AG10803 (cell line): ENCODE data around the gene POLR3H.
A peak's percentile ranks its signal among the peaks of the same experiment; 100 is the strongest.

ENCODE experiments used
- DNase-seq: peaks from one replicate; pipeline ENCODE4 v3.0.0; 2010; ENCODE audit warnings: low read depth
- H3K4me3 ChIP-seq: 2 replicates; pipeline ENCODE4 v1.5.1; 2011; ENCODE audit warnings: mild to moderate bottlenecking, low read length, control low read depth
- TF ChIP-seq, protein P1 (sequence below): conservative IDR thresholded peaks from 2 replicates; pipeline ENCODE4 v1.5.1; 2011; ENCODE audit warnings: mild to moderate bottlenecking, low read length, control low read depth, inconsistent platforms

POLR3H gene

DNA sequence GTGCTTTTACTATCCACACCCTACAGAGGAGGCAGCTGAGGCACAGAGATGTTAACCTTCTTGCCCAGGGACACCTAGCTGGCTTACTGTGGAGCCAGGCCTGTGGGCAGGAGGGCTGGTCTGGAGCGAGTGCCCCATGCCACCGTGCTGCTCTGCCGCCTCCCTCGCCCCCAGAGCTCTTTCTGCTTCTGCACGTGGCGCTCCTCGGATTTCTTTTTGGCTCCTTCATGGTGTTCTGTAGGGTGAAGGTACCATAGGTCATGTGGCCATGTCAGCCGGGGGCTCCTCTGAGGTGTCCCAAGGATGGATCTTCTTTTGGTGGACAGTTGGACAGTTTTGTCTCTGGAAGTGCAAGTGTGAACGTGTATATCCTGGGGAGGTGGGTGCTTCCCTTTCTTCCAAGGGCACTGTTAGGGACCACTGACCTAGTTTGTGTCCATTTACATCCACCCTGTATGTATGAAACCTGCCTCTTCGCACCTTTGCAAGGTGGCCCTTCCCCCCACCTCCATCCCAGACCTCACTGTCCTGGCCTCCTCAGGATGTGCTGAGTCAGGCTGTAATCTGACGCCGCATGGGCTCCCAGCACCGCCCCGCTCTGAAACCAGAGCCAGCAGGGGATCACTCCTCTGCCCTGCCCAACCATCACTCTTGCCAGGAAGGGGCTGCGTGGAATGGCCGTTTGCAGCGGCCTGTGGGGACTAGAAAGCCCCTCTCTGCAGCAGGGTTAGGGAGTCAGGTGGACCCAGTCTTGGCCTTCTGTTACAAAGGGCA is 31.7 kb downstream of the POLR3H start:
- peak; percentile 50 for DNase-seq

DNA sequence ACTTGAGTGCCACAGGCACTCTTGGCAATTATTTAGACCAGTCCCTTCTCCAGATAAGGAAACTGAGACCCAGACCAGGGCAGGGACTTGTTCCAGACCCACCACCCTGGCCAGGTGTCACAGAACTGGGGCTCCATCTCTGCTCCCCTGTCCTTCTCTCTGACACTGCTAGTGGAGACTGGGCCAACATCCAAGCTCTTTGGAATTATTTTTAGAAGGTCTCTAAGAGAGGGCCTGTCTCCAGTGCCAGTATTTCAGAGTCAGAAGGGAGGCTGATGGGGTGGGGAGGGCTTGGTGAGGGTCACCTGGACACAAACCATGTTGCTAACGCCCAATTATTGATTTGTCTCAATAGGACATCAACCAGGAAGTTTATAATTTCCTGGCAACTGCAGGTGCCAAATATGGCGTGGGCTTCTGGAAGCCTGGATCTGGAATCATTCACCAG is 32.7 kb downstream of the POLR3H start:
- H3K4me3 ChIP-seq = no peak overlapping the region
- no peak for DNase-seq
- TF ChIP-seq, protein P1, sequence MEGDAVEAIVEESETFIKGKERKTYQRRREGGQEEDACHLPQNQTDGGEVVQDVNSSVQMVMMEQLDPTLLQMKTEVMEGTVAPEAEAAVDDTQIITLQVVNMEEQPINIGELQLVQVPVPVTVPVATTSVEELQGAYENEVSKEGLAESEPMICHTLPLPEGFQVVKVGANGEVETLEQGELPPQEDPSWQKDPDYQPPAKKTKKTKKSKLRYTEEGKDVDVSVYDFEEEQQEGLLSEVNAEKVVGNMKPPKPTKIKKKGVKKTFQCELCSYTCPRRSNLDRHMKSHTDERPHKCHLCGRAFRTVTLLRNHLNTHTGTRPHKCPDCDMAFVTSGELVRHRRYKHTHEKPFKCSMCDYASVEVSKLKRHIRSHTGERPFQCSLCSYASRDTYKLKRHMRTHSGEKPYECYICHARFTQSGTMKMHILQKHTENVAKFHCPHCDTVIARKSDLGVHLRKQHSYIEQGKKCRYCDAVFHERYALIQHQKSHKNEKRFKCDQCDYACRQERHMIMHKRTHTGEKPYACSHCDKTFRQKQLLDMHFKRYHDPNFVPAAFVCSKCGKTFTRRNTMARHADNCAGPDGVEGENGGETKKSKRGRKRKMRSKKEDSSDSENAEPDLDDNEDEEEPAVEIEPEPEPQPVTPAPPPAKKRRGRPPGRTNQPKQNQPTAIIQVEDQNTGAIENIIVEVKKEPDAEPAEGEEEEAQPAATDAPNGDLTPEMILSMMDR = no peak

More for the DNA sequence above, 31.7 kb downstream of the POLR3H start:
- TF ChIP-seq, protein P1 = no peak
- H3K4me3 ChIP-seq = no peak overlapping the region

DNA sequence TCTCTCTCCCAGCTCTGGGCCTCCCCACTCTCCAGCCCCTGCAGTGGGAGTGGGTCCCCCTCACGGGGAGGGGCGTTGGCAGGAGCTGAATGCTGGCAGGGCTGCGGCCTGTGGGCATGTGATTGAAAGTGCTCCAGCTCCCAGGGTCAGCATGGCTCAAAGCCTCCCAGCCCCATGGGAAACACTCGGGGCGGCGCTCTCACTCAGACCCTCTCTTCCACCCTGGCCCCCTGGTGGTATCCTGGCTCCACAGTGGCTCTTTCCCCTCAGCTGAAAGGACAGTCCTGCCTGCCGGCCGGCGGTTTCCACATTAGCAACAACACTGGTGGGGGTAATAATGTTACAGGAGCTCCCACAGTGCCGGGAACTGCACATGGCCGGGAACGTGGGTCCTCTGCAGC is 35.5 kb downstream of the POLR3H start:
- no peak for DNase-seq
- H3K4me3 ChIP-seq = no peak overlapping the region
- TF ChIP-seq, protein P1 = no peak

DNA sequence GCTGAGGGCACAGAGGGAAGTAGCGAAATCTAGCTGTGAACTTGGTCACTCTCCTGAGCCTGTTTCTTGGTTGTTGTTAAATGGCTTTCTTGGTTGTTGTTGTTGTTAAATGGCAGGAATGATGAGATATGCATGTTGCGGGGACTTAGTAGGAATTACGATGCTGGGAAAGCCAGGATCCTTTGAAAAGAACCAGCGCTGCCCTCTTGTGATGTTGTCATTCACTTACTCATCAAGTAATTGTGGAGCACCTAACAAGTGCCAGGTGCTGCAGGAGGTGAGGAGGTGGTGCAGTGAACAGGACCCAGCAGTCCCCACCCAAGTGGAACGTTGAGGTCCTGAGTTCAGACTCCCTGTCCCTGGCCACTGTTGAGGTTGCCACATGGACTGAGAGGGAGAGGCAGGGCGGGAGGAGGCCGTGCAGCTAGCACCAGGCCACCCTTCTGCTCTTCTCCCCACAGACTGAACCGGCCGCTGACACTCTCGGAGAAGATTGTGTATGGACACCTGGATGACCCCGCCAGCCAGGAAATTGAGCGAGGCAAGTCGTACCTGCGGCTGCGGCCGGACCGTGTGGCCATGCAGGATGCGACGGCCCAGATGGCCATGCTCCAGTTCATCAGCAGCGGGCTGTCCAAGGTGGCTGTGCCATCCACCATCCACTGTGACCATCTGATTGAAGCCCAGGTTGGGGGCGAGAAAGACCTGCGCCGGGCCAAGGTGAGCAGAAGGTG is 36.8 kb downstream of the POLR3H start:
- no peak overlapping the region for H3K4me3 ChIP-seq
- TF ChIP-seq, protein P1 = no peak
- no peak for DNase-seq

DNA sequence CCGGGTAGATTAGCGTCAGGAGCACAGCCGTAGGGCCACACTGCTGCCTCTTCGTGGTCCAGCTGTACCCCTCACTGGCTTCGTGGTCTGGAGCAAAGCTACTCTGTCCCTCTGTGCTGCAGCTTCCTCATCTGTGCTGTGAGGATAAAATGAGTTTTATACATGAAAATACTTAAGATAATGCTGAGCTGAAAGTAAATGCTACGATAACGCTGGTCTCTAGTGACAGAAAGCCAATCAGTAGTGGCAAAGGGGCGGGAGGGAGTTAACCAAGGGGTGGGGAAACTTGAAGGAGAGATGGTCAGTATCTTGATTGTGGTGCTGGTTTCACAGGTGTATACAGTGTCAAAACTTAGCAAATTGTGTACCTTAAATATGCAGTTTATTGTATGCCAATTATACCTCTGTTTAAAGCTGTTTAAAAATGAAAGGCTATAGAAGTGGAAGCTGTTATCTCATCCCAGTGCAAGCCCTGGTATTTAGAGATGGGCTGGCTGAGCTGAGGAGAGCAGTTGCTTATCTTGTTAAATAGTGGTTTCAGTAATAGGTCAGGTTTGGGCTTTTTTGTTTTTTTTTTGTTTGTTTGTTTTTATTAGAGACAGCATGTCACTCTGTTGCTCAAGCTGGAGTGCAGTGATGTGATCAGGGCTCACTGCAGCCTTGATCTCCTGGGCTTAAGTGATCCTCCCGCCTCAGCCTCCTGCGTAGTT is 38.6 kb downstream of the POLR3H start:
- no peak for DNase-seq
- H3K4me3 ChIP-seq = no peak overlapping the region
- TF ChIP-seq, protein P1 = no peak

DNA sequence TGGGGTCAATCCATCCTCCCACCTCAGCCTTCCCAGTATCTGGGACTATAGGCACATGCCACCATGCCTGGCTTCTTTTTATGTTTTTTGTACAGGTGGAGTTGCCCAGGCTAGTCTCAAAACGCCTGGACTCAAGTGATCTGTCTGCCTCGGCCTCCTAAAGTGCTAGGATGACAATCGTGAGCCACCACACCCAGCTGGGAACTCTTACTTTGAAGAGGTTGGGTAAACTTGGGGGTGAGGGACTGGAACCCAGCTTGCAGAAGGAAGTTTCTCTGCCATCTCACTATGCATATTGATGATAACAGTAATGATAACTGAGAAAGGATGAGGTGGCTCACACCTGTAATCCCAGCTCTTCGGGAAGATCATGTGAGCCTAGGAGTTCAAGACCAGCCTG is 39.5 kb downstream of the POLR3H start:
- TF ChIP-seq, protein P1 = no peak
- H3K4me3 ChIP-seq = no peak overlapping the region
- DNase-seq = no peak
